Neuron (in vitro differentiated cells): ENCODE data around the gene IGFBP4.
A peak's percentile ranks its signal among the peaks of the same experiment; 100 is the strongest.

Experiments used
- H2AFZ ChIP-seq: one replicate; pipeline ENCODE4 v1.6.1; 2013; ENCODE audit warnings: low read depth, mild to moderate bottlenecking, inconsistent platforms, low read length, moderate library complexity
- H3K27me3 ChIP-seq: one replicate; pipeline ENCODE4 v1.6.1; 2013; ENCODE audit warnings: low read length; ENCODE audit not compliant: insufficient read depth
- H3K36me3 ChIP-seq: one replicate; pipeline ENCODE4 v1.6.1; 2013; ENCODE audit warnings: low read length; ENCODE audit not compliant: insufficient read depth
- H3K4me1 ChIP-seq: one replicate; pipeline ENCODE4 v1.6.1; 2013; ENCODE audit warnings: low read length; ENCODE audit not compliant: insufficient read depth
- H3K4me3 ChIP-seq: 2 replicates; pipeline ENCODE4 v1.5.1; 2013; ENCODE audit warnings: mild to moderate bottlenecking, low read length, moderate library complexity
- H3K9me3 ChIP-seq: one replicate; pipeline ENCODE4 v1.6.1; 2013; ENCODE audit warnings: low read length

Gene IGFBP4

GRCh38 chr17:40437095-40437732, 6.0 kb upstream of the IGFBP4 start:
- no peaks in the 10 kb centered on the region for H3K9me3 ChIP-seq
- H2AFZ ChIP-seq = no peak overlapping the region
- peaks cover 12% of the 10 kb centered on the region for H3K27me3 ChIP-seq
- no peaks in the 10 kb centered on the region for H3K4me1 ChIP-seq
- H3K36me3 ChIP-seq = no peaks in the 10 kb centered on the region
- H3K4me3 ChIP-seq = no peak overlapping the region

- peaks cover 14% of the 10 kb centered on the region for H3K27me3 ChIP-seq
- no peaks in the 10 kb centered on the region for H3K36me3 ChIP-seq
- H3K4me3 ChIP-seq = no peak overlapping the region
- H2AFZ ChIP-seq = no peak overlapping the region
- peaks cover 17% of the 10 kb centered on the region for H3K4me1 ChIP-seq
- no peaks in the 10 kb centered on the region for H3K9me3 ChIP-seq
Measured at GRCh38 chr17:40440166-40440565, 3.1 kb upstream of the IGFBP4 start.

GRCh38 chr17:40442392-40443195, 656 bp upstream of the IGFBP4 start:
- Histone ChIP-seq H3K4me1 (peaks cover 21% of the 10 kb centered on the region), H3K36me3 (no peaks in the 10 kb centered on the region), H3K27me3 (peaks cover 7% of the 10 kb centered on the region), H3K4me3 (peak overlapping the region; percentile 50), H2AFZ (peak overlapping the region; percentile 72), H3K9me3 (no peaks in the 10 kb centered on the region)

- peaks cover 21% of the 10 kb centered on the region for H3K4me1 ChIP-seq
- H3K27me3 ChIP-seq = peaks cover 4% of the 10 kb centered on the region
- H3K36me3 ChIP-seq = no peaks in the 10 kb centered on the region
- H3K4me3 ChIP-seq = peak overlapping the region; percentile 50
- H2AFZ ChIP-seq = peak overlapping the region; percentile 18
- H3K9me3 ChIP-seq = no peaks in the 10 kb centered on the region
Measured at GRCh38 chr17:40443988-40444899, 994 bp downstream of the IGFBP4 start.

- no peaks in the 10 kb centered on the region for H3K9me3 ChIP-seq
- peaks cover 4% of the 10 kb centered on the region for H3K27me3 ChIP-seq
- H3K36me3 ChIP-seq = no peaks in the 10 kb centered on the region
- H2AFZ ChIP-seq = no peak overlapping the region
- no peak overlapping the region for H3K4me3 ChIP-seq
- H3K4me1 ChIP-seq = peaks cover 21% of the 10 kb centered on the region
Measured at GRCh38 chr17:40445751-40446468, 2.7 kb downstream of the IGFBP4 start.

GRCh38 chr17:40447148-40447644, 3.9 kb downstream of the IGFBP4 start:
- Histone ChIP-seq H2AFZ (no peak overlapping the region), H3K9me3 (no peaks in the 10 kb centered on the region), H3K36me3 (no peaks in the 10 kb centered on the region), H3K4me1 (peaks cover 21% of the 10 kb centered on the region), H3K4me3 (no peak overlapping the region), H3K27me3 (peaks cover 4% of the 10 kb centered on the region)

GRCh38 chr17:40447806-40448205, 4.6 kb downstream of the IGFBP4 start:
- H3K4me3 ChIP-seq = no peak overlapping the region
- peaks cover 17% of the 10 kb centered on the region for H3K4me1 ChIP-seq
- no peaks in the 10 kb centered on the region for H3K36me3 ChIP-seq
- peaks cover 4% of the 10 kb centered on the region for H3K27me3 ChIP-seq
- H2AFZ ChIP-seq = no peak overlapping the region
- H3K9me3 ChIP-seq = no peaks in the 10 kb centered on the region

GRCh38 chr17:40448213-40448638, 5.0 kb downstream of the IGFBP4 start:
- Histone ChIP-seq H3K4me3 (no peak overlapping the region), H2AFZ (no peak overlapping the region), H3K4me1 (peaks cover 17% of the 10 kb centered on the region), H3K36me3 (no peaks in the 10 kb centered on the region), H3K9me3 (no peaks in the 10 kb centered on the region), H3K27me3 (peaks cover 4% of the 10 kb centered on the region)

- Histone ChIP-seq H3K4me1 (peaks cover 17% of the 10 kb centered on the region), H3K27me3 (peaks cover 4% of the 10 kb centered on the region), H2AFZ (no peak overlapping the region), H3K9me3 (no peaks in the 10 kb centered on the region), H3K4me3 (no peak overlapping the region), H3K36me3 (no peaks in the 10 kb centered on the region)
Measured at GRCh38 chr17:40448639-40449261, 5.5 kb downstream of the IGFBP4 start.

GRCh38 chr17:40450175-40450574, 6.9 kb downstream of the IGFBP4 start:
- no peaks in the 10 kb centered on the region for H3K36me3 ChIP-seq
- H3K4me1 ChIP-seq = peaks cover 4% of the 10 kb centered on the region
- H3K27me3 ChIP-seq = no peaks in the 10 kb centered on the region
- no peak overlapping the region for H3K4me3 ChIP-seq
- no peaks in the 10 kb centered on the region for H3K9me3 ChIP-seq
- H2AFZ ChIP-seq = no peak overlapping the region

- H2AFZ ChIP-seq = no peak overlapping the region
- H3K4me1 ChIP-seq = no peaks in the 10 kb centered on the region
- no peaks in the 10 kb centered on the region for H3K9me3 ChIP-seq
- no peak overlapping the region for H3K4me3 ChIP-seq
- H3K36me3 ChIP-seq = no peaks in the 10 kb centered on the region
- H3K27me3 ChIP-seq = no peaks in the 10 kb centered on the region
Measured at GRCh38 chr17:40451420-40451819, 8.2 kb downstream of the IGFBP4 start.

- H3K36me3 ChIP-seq = no peaks in the 10 kb centered on the region
- H3K4me3 ChIP-seq = no peak overlapping the region
- no peak overlapping the region for H2AFZ ChIP-seq
- no peaks in the 10 kb centered on the region for H3K9me3 ChIP-seq
- H3K27me3 ChIP-seq = no peaks in the 10 kb centered on the region
- no peaks in the 10 kb centered on the region for H3K4me1 ChIP-seq
Measured at GRCh38 chr17:40452216-40452787, 9.1 kb downstream of the IGFBP4 start.
